Measurements from ENCODE around the gene NGFR. TPM values are rescaled to one million over a fixed set of nuclear protein-coding genes. Genes with fewer than 3 reads are reported as not detected.
A peak's percentile ranks its signal among the peaks of the same experiment; 100 is the strongest.

NGFR gene
- total and polyA plus RNA-seq, 9 of the 15 experiments (the other 6 are each of a cell fraction or from before 2014, with no cell fraction given) = 0.07 to 0.23 (median 0.13) TPM; not detected in 4

GRCh38 chr17:49555495-49556222, 60.6 kb downstream of the NGFR start:
- peak overlapping the region in 1 of 2 experiments; percentile 72; a peak in 1 of 4 replicates for H3K9ac ChIP-seq (ENCODE audit: insufficient read depth in 1 of 2, low read depth in 2 of 2, low read length in 2 of 2)
- TF ChIP-seq RUNX1 (IDR thresholded peaks at IDR 0.05; ENCODE audit: low read depth) = 0 out of 2 replicates have a peak, but pooled peaks have one; percentile 16
- no peak for TF ChIP-seq PBX2 (CRISPR knock-in tag; IDR thresholded peaks at IDR 0.05; ENCODE audit: low read depth)
- TF ChIP-seq PBX2 (tag; conservative IDR thresholded peaks at IDR 0.05; ENCODE audit: low read depth) = no peak
- H3K9me1 ChIP-seq (ENCODE audit: control insufficient read depth, insufficient read depth, low read length) = no peaks in the 10 kb centered on the region
- peaks cover 0 to 6% of the 10 kb centered on the region in 2 experiments; a peak in 2 of 5 replicates for H3K27me3 ChIP-seq (ENCODE audit: control insufficient read depth in 2 of 2, insufficient read depth in 2 of 2, low read length in 2 of 2)
- ATAC-seq (no peak), DNase-seq (ENCODE audit: extremely low read depth in 1 of 4, low spot score in 3 of 4) (no peak), FAIRE-seq (peak; percentile 35)
- BruUV-seq (replicated peaks) = no TSS peak
- H3K4me2 ChIP-seq (ENCODE audit: insufficient read depth, low read length) = peak overlapping the region; percentile 23; the same call in 1 of the 2 replicates
- H2AFZ ChIP-seq (ENCODE audit: low read depth, low read length) = peak overlapping the region; percentile 81
- H3K27ac ChIP-seq (ENCODE audit: extremely low read depth, low read depth, low read length) = no peak overlapping the region
- in situ Hi-C loops (cut with MboI) (no loop called here), intact Hi-C loops (cut with micrococcal nuclease) (loop anchor here (1.0 to 5.0 kb wide), 2 partner anchors 147 to 238 kb away; no protein-coding TSS in a partner anchor)
- H3K36me3 ChIP-seq (ENCODE audit: control insufficient read depth, insufficient read depth, low read length) = no peaks in the 10 kb centered on the region
- ChIA-PET CTCF (ENCODE audit: low intra/inter-chr PET ratio) (interaction anchor here (0.7 to 3.8 kb wide), 7 partner anchors 59 to 604 kb away, joined by 3 to 29 read pairs (median 11); no protein-coding TSS in a partner anchor), POLR2A (interaction anchor here (0.6 to 1.2 kb wide), 3 partner anchors 124 to 832 kb away, joined by 3 to 4 read pairs (median 4); no protein-coding TSS in a partner anchor)
- H3K79me2 ChIP-seq (ENCODE audit: control insufficient read depth, insufficient read depth, low read length) = no peaks in the 10 kb centered on the region
- H3K4me1 ChIP-seq (replicated peaks in 1 of 2; ENCODE audit: control insufficient read depth in 2 of 2, insufficient read depth in 2 of 2, low read length in 2 of 2) = peaks cover 0 to 14% of the 10 kb centered on the region in 2 experiments; a peak in 3 of 5 replicates
- no peaks in the 10 kb centered on the region for H3K9me3 ChIP-seq (replicated peaks; ENCODE audit: control insufficient read depth, insufficient read depth, low read depth, low read length)
- no peaks in the 10 kb centered on the region for H4K20me1 ChIP-seq (replicated peaks; ENCODE audit: control insufficient read depth, insufficient read depth, low read length)
- WGBS (ENCODE audit: insufficient coverage, low coverage, missing lambda C conversion rate) = 33% methylated on average over 16 of the region's 19 CpGs
- no peak overlapping the region for H3K4me3 ChIP-seq
